NCI-H1930 (cell line): Measurements from ENCODE around the gene PDCD7.
A peak's percentile ranks its signal among the peaks of the same experiment; 100 is the strongest.
"Not testable (repeated sequence)": the region's sequence is repeated elsewhere in the genome, so short reads cannot be mapped to it uniquely, and the experiment has no call there.

ENCODE experiments used
- DNase-seq, 2 experiments: peaks; one replicate each; lab custom pipeline; 2025; lab: John Stamatoyannopoulos, UW

Gene PDCD7, protein sequence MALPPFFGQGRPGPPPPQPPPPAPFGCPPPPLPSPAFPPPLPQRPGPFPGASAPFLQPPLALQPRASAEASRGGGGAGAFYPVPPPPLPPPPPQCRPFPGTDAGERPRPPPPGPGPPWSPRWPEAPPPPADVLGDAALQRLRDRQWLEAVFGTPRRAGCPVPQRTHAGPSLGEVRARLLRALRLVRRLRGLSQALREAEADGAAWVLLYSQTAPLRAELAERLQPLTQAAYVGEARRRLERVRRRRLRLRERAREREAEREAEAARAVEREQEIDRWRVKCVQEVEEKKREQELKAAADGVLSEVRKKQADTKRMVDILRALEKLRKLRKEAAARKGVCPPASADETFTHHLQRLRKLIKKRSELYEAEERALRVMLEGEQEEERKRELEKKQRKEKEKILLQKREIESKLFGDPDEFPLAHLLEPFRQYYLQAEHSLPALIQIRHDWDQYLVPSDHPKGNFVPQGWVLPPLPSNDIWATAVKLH

DNA sequence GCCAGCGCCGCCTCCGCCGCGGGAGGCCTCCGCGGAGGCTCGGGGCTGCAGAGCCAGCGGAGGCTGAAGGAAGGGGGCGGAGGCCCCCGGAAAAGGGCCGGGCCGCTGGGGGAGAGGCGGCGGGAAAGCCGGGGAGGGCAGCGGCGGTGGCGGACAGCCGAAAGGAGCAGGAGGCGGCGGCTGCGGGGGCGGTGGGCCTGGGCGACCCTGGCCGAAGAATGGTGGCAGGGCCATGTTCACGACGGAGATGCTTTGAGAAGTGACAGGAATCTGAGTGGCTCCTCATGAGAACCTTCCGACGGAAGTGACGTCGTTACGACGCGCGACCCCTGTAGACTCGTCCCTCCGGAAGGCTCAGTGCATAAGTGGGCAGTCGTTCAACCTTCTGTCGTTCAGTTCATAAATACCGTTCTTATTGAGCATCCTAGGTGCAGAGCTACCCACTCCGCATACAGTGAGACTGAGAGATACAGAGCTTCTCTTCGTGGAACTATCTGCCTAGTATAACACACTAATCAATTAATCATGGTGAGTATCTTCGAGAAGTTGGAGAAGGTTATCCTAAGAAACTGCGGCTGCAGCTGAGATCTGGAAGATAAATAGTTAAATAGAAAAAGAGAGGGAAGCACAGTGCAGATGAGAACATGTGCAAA is at the start of gene PDCD7:
PDCD7 (minus strand) TSS at position 261 of the 653 bp plus-strand sequence; CDS start at position 234, 27 bp downstream.
- DNase-seq, result peak; percentile 68 to 73

DNA sequence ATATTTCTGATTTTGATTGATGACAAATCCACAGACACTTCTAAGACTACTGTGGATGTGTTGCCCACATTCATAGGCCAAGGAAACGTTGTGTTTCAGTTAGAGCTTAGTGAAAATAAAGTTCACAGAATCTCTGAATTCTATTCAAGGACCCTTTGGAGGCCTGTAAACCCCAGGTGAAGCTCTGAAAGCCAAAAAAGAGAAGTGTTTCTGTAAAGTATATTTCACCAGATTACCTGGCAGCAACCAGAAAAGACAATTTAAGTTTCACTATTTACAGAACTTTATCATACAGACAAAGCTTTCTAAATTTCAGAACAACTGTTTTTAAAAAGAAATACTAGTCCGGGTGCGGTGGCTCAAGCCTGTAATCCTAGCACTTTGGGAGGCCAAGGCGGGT is 48.9 kb upstream of the PDCD7 start:
- DNase-seq, result no peak

DNA sequence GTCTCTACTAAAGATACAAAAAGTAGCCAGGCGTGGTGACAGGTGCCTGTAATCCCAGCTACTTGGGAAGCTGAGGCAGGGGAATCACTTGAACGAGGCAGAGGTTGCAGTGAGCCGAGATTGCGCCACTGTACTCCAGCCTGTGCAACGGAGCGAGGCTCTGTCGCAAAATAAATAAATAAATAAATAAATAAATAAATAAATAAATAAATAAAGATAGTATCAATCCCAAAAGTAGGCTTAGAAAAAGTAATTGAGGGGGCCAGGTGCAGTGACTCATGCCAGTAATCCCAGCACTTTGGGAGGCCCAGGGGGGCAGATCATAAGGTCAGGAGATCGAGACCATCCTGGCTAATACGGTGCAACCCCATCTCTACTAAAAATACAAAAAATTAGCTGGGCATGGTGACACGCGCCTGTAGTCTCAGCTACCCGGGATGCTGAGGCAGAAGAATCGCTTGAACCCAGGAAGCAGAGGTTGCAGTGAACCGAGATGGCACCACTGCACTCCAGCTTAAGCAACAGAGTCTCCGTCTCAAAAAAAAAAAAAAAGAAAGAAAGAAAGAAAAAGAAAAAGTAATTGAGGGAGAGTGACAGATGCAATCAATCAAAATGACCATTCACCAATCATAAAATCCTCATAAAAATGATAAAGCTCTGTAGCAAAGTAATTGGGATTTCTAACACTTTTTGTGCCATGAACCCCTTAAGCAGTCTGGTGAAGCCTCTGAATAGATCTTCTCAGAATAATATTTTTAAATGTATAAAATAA is 48.2 kb upstream of the PDCD7 start:
- DNase-seq, result not testable (repeated sequence)

DNA sequence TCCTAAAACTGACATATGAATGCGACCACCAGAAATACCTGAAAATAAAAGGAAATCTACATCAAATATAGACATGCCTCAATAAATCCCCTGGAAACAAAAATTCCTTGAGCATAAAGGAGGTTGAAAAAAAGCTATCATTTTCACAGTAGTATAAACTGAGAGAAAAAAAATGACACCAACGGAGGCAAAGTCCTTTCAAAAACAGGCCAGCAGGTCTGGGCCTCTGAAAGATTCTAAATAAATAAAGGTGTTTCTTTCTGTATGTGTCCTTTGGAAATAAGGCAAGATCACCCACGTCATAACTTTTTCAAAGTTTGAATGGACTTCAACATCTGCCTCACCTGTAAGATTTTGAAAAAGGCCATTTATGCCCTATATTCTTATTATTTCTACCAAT is 46.6 kb upstream of the PDCD7 start:
- DNase-seq, result no peak

DNA sequence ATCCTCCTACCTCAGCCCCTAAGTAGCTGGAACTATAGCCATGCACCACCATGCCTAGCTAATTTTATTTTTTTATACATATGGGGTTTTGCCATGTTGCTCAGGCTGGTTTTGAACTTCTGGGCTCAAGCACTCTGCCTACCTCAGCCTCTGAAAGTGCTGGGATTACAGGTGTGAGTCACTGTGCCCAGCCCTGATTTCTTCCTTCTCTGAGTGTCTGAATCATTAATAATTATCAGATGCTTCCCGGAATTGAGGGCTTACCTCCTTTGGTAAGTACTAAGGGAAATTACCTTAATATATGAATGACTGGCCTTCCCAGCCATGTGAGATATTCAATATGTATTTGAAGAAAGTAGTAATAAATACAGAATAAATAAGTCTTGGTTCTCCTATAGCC is 44.3 kb upstream of the PDCD7 start:
- no peak for DNase-seq

DNA sequence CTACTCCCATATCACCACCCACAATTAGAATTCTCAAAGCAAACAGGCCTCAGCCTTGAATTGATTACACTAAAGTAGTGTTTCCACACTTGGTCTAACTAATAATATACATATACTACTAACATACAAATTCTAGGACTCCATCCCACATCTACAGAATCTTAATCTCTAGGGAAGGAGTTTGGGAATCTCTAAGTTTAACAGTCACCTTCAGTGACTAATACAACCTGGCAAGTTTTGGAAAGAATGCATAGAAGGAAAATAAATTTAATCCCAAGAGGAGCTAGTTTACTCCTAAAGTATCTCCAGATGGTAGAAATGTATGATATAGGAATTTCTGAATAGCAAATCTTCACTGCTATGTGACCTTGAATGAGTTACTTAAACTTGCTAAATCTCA is 42.4 kb upstream of the PDCD7 start:
- DNase-seq, result no peak

DNA sequence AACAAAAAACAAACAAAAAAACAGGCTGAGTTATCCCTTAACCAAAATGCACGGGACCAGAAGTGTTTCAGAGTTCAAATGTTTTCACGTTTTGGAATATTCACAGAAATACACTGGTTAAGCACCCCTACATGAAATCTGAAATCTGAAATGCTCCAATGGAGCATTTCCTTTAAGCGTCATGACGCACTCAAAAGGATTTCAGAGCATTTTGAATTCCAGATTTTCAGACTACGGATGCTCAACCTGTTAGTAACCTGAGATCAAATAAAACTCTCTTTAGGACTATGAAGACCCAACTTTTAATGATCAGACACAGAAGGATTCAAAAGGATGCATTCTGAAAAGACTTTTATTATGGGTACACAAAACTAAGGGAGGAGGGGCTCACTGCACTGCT is 41.9 kb upstream of the PDCD7 start:
- DNase-seq, result no peak

DNA sequence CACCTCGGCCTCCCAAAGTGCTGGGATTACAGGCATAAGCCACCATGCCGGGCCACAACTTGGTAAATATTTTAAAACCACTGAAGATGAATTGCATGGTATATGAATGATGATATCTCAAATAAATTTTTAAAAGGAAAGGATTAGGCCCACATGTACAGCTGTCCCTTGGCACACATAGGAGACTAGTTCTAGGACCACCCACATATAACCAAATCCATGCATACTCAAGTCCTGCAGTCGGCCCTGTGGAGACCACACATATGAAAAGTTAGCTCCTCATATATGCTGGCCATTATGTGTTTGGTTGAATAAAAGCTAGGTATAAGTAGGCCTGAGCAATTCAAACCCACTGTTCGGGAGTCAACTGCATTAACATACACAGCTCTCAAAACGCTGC is 40.9 kb upstream of the PDCD7 start:
- DNase-seq, result no peak

DNA sequence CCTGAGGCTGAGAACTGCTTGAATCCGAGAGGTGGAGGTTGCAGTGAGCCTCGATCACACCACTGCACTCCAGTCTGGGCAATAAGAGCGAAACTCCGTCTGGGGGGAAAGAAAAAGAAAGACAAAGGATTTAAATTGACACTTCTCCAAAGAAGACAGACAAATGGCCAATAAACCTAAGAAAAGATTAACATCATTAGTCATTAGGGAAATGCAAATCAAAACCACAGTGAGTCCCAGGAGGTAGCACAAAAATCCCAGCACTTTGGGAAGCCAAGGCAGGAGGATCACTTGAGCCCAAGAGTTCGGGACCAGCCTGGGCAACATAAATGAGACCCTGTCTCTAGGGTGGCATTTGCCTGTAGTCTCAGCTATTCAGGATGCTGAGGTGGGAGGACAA is 38.9 kb upstream of the PDCD7 start:
- no peak for DNase-seq

DNA sequence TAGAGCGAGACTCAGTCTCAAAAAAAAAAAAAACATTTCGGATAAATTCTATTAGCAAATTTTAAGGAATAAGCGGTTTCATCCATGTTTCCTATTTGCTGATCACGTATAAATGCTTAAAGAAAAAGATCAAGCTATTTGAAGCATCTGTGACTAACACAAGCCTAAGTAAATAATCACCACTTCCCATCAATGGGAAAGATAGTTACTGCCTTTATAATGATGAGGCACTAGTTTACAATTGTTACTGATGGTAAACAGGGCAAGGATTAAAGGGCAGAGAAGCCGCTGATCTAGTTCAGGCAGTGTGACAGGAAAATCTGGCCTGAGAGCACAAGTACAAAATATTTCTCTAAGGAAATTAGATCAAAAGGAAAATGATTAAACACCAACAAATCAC is 37.8 kb upstream of the PDCD7 start:
- no peak for DNase-seq

DNA sequence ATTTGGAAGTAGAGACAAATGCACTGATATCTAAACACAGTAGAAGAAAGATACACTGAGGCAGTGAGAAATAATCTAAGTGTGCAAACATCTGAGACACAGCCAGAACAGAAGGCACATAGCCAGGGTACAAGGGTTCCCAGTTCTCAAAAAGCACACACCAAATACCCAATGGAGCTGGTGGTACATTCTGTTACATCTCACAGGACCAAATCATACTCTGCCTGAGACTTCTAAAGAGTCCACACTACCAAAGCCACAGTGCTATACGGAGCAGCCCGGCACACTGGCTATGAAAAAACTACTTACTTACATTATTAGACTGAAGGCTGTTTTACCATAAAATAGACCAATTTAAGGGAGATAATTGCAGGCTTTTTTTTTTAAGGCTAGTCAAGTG is 32.3 kb upstream of the PDCD7 start:
- no peak for DNase-seq

DNA sequence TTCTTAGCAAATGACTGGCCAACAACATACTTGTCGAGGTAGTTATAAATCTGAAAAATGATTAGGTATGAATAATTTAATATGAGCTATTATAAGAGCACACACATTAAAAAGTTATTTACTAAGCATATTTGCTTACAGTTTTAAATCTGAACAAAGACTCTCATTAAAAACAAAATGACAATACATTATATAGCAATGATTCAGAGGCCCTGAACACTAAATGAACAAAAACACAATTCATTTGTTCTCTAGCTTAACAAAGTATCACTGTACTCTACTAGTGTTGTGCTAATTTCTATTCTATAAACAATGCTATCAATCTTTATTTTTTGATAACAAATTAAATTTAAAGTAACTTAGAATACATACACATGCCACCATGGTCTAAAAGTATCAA is 30.5 kb upstream of the PDCD7 start:
- no peak for DNase-seq

DNA sequence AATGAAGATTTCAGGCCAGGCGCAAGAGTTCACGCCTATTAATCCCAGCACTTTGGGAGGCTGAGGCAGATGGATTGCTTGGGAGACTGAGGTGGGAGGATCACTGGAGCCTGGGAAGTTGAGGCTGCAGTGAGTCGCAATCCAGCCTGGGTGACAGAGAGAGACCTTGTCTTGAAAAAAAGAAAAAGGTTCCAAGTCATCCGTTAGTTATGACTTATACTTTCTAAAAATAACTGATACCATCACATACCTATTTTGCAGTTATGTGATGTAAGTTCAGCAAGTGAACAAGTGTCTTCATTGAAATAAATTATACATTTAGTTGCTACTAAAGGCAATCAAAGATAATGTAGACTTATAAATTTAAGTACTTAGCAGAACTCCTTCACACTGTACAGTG is 29.4 kb upstream of the PDCD7 start:
- no peak for DNase-seq

DNA sequence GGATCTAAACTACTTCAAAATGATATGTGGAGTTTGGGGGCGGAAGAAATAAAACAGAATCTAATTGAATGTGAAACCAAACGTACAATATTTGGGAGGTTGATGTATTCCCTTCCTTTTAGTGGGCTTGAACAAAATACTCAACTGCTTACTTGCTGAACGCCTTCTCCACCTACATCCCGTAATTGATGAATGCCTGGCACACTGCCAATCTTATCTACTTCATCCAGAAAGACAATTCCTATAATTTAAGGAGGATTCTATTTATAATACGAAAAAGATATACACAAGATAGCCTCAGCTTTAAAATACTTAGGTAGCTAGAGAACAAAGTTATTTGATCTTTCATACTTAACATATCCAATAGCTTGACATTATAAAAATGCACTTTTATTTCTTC is 23.1 kb upstream of the PDCD7 start:
- no peak for DNase-seq

DNA sequence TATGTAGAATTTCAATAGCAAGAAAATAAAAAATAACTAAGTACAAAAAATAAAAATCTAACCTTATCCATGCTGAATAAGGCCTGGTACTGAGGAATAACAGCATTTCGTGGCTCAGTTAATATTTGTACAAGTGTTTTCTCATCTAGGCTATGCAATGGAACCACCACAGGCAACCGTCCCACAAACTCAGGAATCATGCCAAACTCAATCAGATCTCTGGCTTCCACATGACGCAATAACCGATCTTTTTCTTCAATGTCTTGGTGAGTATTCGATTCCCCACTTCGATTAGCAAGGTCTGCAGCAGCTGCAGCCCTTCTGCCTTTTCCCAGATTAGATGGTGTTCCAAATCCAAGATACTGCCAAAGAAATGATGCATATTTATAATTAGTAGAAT is 21.1 kb upstream of the PDCD7 start:
- no peak for DNase-seq

DNA sequence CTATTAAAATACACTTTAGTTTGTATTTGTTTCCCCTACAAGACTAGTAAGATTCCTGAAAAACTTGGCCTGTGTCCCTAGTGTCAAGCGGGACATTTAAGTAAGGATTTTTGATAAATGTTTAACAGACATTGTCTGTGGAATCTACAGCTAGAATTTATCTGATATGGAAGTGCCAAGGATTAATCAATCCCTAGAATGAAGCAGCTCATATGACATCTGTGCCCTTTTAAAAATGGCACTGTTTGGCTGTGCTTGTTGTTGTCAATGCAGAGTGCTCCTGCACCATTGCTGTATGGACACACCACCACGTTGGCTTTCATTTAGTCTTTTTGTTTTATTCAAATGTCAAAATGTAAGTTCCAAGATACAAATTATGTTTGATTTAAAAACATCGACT is 14.3 kb upstream of the PDCD7 start:
- DNase-seq, result no peak

DNA sequence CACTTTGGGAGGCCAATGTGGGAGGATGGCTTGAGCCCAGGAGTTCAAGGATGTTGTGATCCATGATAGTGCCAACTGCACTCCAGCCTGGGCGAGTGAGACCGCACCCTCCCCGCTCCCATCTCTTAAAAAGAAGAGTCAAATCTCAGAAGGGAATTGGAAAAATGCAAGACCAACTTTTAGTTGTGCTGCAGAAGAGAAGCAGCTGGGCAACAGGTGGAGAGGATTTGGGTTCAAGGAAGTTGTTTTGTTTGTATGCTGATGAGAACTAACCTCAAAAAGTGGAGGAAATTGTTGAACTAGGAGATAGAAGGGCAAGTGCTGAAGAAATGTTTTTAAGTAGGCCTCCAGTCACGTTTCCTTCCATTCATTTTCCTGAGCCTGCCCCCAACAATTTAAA is 12.8 kb upstream of the PDCD7 start:
- no peak for DNase-seq

DNA sequence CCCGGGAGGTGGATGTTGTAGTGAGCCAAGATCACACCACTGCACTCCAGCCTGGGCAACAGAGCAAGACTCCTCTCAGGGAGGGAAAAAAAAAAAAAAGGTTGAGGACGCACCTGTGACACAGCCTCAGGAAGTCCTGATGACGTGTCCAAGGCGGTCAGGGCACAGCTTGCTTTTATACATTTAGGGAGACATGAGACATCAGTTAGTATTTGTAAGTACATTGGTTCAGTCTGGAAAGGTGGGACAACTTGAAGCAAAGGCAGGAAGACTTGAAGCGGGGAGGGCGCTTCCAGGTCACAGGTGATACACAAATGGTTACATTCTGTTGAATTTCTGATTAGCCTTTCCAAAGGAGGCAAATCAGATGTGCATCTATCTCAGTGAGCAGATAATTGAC is 5.0 kb upstream of the PDCD7 start:
- DNase-seq, result not testable (repeated sequence)

DNA sequence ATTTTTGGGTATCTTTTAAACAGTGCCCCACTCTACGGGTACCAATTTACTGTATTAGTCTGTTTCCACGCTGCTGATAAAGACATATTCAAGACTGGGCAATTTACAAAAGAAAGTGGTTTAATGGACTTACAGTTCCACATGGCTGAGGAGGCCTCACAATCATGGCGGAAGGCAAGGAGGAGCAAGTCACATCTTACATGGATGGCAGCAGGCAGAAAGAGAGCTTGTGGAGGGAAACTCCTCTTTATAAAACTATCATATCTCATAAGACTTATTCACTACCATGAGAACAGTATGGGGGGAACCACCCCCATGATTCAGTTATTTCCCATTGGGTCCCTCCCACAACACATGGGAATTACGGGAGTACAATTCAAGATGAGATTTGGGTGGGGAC is 4.3 kb upstream of the PDCD7 start:
- DNase-seq, result not testable (repeated sequence)

DNA sequence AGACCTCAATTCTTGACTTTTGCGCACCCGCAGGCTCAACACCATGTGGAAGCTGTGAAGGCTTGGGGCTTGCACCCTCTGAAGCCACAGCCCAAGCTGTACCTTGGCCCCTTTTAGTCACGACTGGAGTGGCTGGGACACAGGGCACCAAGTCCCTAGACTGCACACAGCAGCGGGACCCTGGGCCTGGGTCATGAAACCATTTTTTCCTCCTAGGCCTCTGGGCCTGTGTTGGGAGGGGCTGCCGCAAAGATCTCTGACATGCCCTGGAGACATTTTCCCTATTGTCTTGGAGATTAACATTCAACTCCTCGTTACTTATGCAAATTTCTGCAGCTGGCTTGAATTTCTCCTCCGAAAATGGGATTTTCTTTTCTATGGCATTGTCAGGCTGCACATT is 3.5 kb upstream of the PDCD7 start:
- not testable (repeated sequence) for DNase-seq

DNA sequence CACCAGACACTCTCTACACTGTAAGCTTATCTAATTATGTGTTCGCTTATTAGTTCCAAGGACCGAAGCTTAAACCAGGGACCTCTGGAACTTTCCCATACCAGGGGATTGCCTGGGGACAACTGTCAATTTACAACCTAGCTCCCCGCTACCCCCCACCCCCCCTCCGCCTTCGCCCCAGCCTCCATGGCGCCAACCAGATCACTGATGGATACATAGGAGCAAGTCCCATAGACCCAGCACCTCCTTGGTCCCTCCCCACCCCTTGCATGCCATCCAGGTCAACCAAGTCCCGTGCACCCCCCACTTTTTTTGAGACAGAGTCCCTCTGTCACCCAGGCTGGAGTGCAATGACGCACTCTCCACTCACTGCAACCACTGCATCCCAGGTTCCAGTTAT is 930 bp upstream of the PDCD7 start:
- no peak for DNase-seq

DNA sequence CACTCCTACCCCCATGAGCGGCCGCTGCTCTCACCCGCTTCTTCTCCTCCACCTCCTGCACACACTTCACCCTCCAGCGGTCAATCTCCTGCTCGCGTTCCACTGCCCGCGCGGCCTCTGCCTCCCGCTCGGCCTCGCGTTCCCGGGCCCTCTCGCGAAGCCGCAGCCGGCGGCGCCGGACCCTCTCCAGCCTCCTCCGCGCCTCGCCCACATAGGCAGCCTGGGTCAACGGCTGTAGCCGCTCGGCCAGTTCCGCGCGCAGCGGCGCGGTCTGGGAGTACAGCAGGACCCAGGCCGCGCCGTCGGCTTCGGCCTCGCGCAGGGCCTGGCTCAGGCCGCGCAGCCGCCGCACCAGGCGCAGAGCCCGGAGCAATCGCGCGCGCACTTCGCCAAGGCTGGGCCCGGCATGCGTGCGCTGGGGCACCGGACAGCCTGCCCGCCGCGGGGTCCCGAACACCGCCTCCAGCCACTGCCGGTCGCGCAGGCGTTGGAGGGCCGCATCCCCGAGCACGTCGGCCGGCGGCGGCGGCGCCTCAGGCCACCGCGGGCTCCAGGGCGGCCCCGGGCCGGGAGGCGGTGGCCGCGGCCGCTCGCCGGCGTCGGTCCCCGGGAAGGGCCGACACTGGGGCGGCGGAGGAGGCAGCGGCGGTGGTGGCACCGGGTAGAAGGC is 595 bp downstream of the PDCD7 start:
- no peak for DNase-seq
